ENCODE measurements around the gene GNPTG.

GNPTG gene

GRCh38 chr16:1389762-1390161 is 38.0 kb downstream of the GNPTG start:
- Mint-ChIP-seq H3K27me3 (ENCODE audit: low read depth) (no peaks in the 10 kb centered on the region), H3K9me3 (no peaks in the 10 kb centered on the region), H3K36me3 (ENCODE audit: low read depth) (peaks cover 2% of the 10 kb centered on the region), H3K4me3 (no peak overlapping the region), H3K4me1 (ENCODE audit: low read depth) (no peaks in the 10 kb centered on the region), H3K27ac (no peak overlapping the region)
- DNase-seq (ENCODE audit: low spot score): no peak

GRCh38 chr16:1390239-1390779 is 38.6 kb downstream of the GNPTG start:
- Mint-ChIP-seq H3K4me1 (ENCODE audit: low read depth) (no peaks in the 10 kb centered on the region), H3K36me3 (ENCODE audit: low read depth) (peaks cover 2% of the 10 kb centered on the region), H3K27me3 (ENCODE audit: low read depth) (no peaks in the 10 kb centered on the region), H3K9me3 (no peaks in the 10 kb centered on the region), H3K27ac (no peak overlapping the region), H3K4me3 (no peak overlapping the region)
- DNase-seq (ENCODE audit: low spot score): no peak

GRCh38 chr16:1392826-1393225 is 41.1 kb downstream of the GNPTG start:
- Mint-ChIP-seq H3K36me3 (ENCODE audit: low read depth) (peaks cover 4% of the 10 kb centered on the region), H3K4me3 (no peak overlapping the region), H3K9me3 (no peaks in the 10 kb centered on the region), H3K27me3 (ENCODE audit: low read depth) (no peaks in the 10 kb centered on the region), H3K27ac (no peak overlapping the region), H3K4me1 (ENCODE audit: low read depth) (no peaks in the 10 kb centered on the region)
- no peak for DNase-seq (ENCODE audit: low spot score)

- H3K9me3 Mint-ChIP-seq: no peaks in the 10 kb centered on the region
- H3K27ac Mint-ChIP-seq: no peak overlapping the region
- H3K36me3 Mint-ChIP-seq (ENCODE audit: low read depth): peaks cover 6% of the 10 kb centered on the region
- no peaks in the 10 kb centered on the region for H3K4me1 Mint-ChIP-seq (ENCODE audit: low read depth)
- no peak overlapping the region for H3K4me3 Mint-ChIP-seq
- no peaks in the 10 kb centered on the region for H3K27me3 Mint-ChIP-seq (ENCODE audit: low read depth)
- no peak for DNase-seq (ENCODE audit: low spot score)
Measured at GRCh38 chr16:1393613-1394176, 42.0 kb downstream of the GNPTG start.

GRCh38 chr16:1394367-1394951 is 42.7 kb downstream of the GNPTG start:
- H3K9me3 Mint-ChIP-seq: no peaks in the 10 kb centered on the region
- H3K27ac Mint-ChIP-seq: no peak overlapping the region
- no peaks in the 10 kb centered on the region for H3K27me3 Mint-ChIP-seq (ENCODE audit: low read depth)
- no peaks in the 10 kb centered on the region for H3K4me1 Mint-ChIP-seq (ENCODE audit: low read depth)
- DNase-seq (ENCODE audit: low spot score): no peak
- peaks cover 9% of the 10 kb centered on the region for H3K36me3 Mint-ChIP-seq (ENCODE audit: low read depth)
- H3K4me3 Mint-ChIP-seq: no peak overlapping the region

- H3K4me3 Mint-ChIP-seq: no peak overlapping the region
- no peak overlapping the region for H3K27ac Mint-ChIP-seq
- H3K4me1 Mint-ChIP-seq (ENCODE audit: low read depth): no peaks in the 10 kb centered on the region
- no peak for DNase-seq (ENCODE audit: low spot score)
- no peaks in the 10 kb centered on the region for H3K9me3 Mint-ChIP-seq
- peaks cover 9% of the 10 kb centered on the region for H3K36me3 Mint-ChIP-seq (ENCODE audit: low read depth)
- H3K27me3 Mint-ChIP-seq (ENCODE audit: low read depth): no peaks in the 10 kb centered on the region
Measured at GRCh38 chr16:1395444-1396031, 43.8 kb downstream of the GNPTG start.

GRCh38 chr16:1397779-1398178 is 46.0 kb downstream of the GNPTG start:
- Mint-ChIP-seq H3K4me1 (ENCODE audit: low read depth) (no peaks in the 10 kb centered on the region), H3K27me3 (ENCODE audit: low read depth) (no peaks in the 10 kb centered on the region), H3K36me3 (ENCODE audit: low read depth) (peaks cover 18% of the 10 kb centered on the region), H3K27ac (no peak overlapping the region), H3K4me3 (no peak overlapping the region), H3K9me3 (no peaks in the 10 kb centered on the region)
- no peak for DNase-seq (ENCODE audit: low spot score)

GRCh38 chr16:1398351-1398750 is 46.6 kb downstream of the GNPTG start:
- Mint-ChIP-seq H3K27ac (no peak overlapping the region), H3K4me3 (no peak overlapping the region), H3K9me3 (no peaks in the 10 kb centered on the region), H3K36me3 (ENCODE audit: low read depth) (peaks cover 17% of the 10 kb centered on the region), H3K27me3 (ENCODE audit: low read depth) (no peaks in the 10 kb centered on the region), H3K4me1 (ENCODE audit: low read depth) (no peaks in the 10 kb centered on the region)
- no peak for DNase-seq (ENCODE audit: low spot score)

GRCh38 chr16:1398826-1399581 is 47.3 kb downstream of the GNPTG start:
- Mint-ChIP-seq H3K27ac (no peak overlapping the region), H3K9me3 (no peaks in the 10 kb centered on the region), H3K36me3 (ENCODE audit: low read depth) (peaks cover 18% of the 10 kb centered on the region), H3K27me3 (ENCODE audit: low read depth) (no peaks in the 10 kb centered on the region), H3K4me3 (no peak overlapping the region), H3K4me1 (ENCODE audit: low read depth) (no peaks in the 10 kb centered on the region)
- DNase-seq (ENCODE audit: low spot score): no peak

GRCh38 chr16:1401061-1401757 is 49.5 kb downstream of the GNPTG start:
- Mint-ChIP-seq H3K4me3 (no peak overlapping the region), H3K36me3 (ENCODE audit: low read depth) (peaks cover 19% of the 10 kb centered on the region), H3K27ac (no peak overlapping the region), H3K4me1 (ENCODE audit: low read depth) (no peaks in the 10 kb centered on the region), H3K27me3 (ENCODE audit: low read depth) (no peaks in the 10 kb centered on the region), H3K9me3 (no peaks in the 10 kb centered on the region)
- no peak for DNase-seq (ENCODE audit: low spot score)

- no peaks in the 10 kb centered on the region for H3K27me3 Mint-ChIP-seq (ENCODE audit: low read depth)
- no peaks in the 10 kb centered on the region for H3K9me3 Mint-ChIP-seq
- no peak overlapping the region for H3K27ac Mint-ChIP-seq
- no peak overlapping the region for H3K4me3 Mint-ChIP-seq
- DNase-seq (ENCODE audit: low spot score): no peak
- H3K4me1 Mint-ChIP-seq (ENCODE audit: low read depth): no peaks in the 10 kb centered on the region
- H3K36me3 Mint-ChIP-seq (ENCODE audit: low read depth): peaks cover 18% of the 10 kb centered on the region
Measured at GRCh38 chr16:1401758-1402154, 50.0 kb downstream of the GNPTG start.

GRCh38 chr16:1403036-1403435 is 51.3 kb downstream of the GNPTG start:
- no peak overlapping the region for H3K4me3 Mint-ChIP-seq
- no peaks in the 10 kb centered on the region for H3K27me3 Mint-ChIP-seq (ENCODE audit: low read depth)
- H3K9me3 Mint-ChIP-seq: no peaks in the 10 kb centered on the region
- H3K27ac Mint-ChIP-seq: no peak overlapping the region
- H3K4me1 Mint-ChIP-seq (ENCODE audit: low read depth): no peaks in the 10 kb centered on the region
- peaks cover 20% of the 10 kb centered on the region for H3K36me3 Mint-ChIP-seq (ENCODE audit: low read depth)
- no peak for DNase-seq (ENCODE audit: low spot score)

- Mint-ChIP-seq H3K27me3 (ENCODE audit: low read depth) (no peaks in the 10 kb centered on the region), H3K4me3 (no peak overlapping the region), H3K9me3 (no peaks in the 10 kb centered on the region), H3K36me3 (ENCODE audit: low read depth) (peaks cover 18% of the 10 kb centered on the region), H3K4me1 (ENCODE audit: low read depth) (no peaks in the 10 kb centered on the region), H3K27ac (no peak overlapping the region)
- no peak for DNase-seq (ENCODE audit: low spot score)
Measured at GRCh38 chr16:1403733-1404132, 52.0 kb downstream of the GNPTG start.

GRCh38 chr16:1407753-1408152 is 56.0 kb downstream of the GNPTG start:
- no peaks in the 10 kb centered on the region for H3K9me3 Mint-ChIP-seq
- peak overlapping the region; percentile 68 for H3K4me3 Mint-ChIP-seq
- peaks cover 8% of the 10 kb centered on the region for H3K4me1 Mint-ChIP-seq (ENCODE audit: low read depth)
- H3K27ac Mint-ChIP-seq: no peak overlapping the region
- DNase-seq (ENCODE audit: low spot score): no peak
- no peaks in the 10 kb centered on the region for H3K27me3 Mint-ChIP-seq (ENCODE audit: low read depth)
- H3K36me3 Mint-ChIP-seq (ENCODE audit: low read depth): peaks cover 14% of the 10 kb centered on the region

All from T-helper 2 cell treated with Interferon-gamma antibody and Interleukin-4, amounts not matched to agents 5 μg/mL and 100 μg/mL, for 36 hours (primary cell).